Astrocyte (in vitro differentiated cells and primary cell): ENCODE results near the gene CACNA1F.

ENCODE experiments used
- EZH2 ChIP-seq: IDR thresholded peaks from 2 replicates; pipeline ENCODE4 v1.6.1; 2012; ENCODE audit warnings: mild to moderate bottlenecking, low read length, inconsistent platforms; ENCODE audit not compliant: insufficient read depth
- TF ChIP-seq, protein P1 (sequence below): IDR thresholded peaks from 2 replicates; pipeline ENCODE4 v1.5.1; 2011; ENCODE audit warnings: low read depth, mild to moderate bottlenecking, inconsistent platforms, low read length, moderate library complexity; ENCODE audit not compliant: insufficient read depth

DNA sequence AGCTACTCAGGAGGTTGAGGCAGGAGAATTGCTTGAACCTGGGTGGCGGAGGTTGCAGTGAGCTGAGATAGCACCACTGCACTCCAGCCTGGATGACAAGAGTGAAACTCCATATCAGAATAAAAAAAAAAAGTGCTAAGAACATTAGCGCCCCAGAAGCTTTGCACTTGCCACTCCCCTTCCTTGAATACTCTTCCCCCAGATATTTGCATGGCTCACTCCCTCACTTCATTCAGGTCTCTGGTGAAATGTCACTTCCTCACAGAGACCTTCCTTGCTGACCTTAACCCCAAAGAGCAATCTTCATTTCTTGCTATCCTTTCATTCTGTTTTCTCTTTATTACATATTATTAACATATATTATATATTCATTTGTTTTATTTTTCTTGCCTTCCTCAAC, 11.3 kb downstream of the CACNA1F start:
- TF ChIP-seq, protein P1, sequence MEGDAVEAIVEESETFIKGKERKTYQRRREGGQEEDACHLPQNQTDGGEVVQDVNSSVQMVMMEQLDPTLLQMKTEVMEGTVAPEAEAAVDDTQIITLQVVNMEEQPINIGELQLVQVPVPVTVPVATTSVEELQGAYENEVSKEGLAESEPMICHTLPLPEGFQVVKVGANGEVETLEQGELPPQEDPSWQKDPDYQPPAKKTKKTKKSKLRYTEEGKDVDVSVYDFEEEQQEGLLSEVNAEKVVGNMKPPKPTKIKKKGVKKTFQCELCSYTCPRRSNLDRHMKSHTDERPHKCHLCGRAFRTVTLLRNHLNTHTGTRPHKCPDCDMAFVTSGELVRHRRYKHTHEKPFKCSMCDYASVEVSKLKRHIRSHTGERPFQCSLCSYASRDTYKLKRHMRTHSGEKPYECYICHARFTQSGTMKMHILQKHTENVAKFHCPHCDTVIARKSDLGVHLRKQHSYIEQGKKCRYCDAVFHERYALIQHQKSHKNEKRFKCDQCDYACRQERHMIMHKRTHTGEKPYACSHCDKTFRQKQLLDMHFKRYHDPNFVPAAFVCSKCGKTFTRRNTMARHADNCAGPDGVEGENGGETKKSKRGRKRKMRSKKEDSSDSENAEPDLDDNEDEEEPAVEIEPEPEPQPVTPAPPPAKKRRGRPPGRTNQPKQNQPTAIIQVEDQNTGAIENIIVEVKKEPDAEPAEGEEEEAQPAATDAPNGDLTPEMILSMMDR = no peak
- TF ChIP-seq EZH2 = no peak
